ENCODE results near the gene COL4A4. TPM values are rescaled to one million over a fixed set of nuclear protein-coding genes. Genes with fewer than 3 reads are reported as not detected.

COL4A4 gene
- total and polyA plus RNA-seq, 2 of the 4 experiments (the other 2 are of a cell fraction) = 0.02 TPM; not detected in 1

GRCh38 chr2:227123697-227124096 lies 40.3 kb downstream of the COL4A4 start:
- dilution Hi-C loops (cut with HindIII; ENCODE audit: low sequenced_read_pairs, unreplicated experiment) = no loop called here

More at GRCh38 chr2:227123697-227124096, 40.3 kb downstream of the COL4A4 start:
- no peak overlapping the region for H4K8ac ChIP-seq (ENCODE audit: low read depth in 2 of 2, low read length in 2 of 2)
- H2BK20ac ChIP-seq (ENCODE audit: low read depth, low read length) = no peak overlapping the region
- H4K5ac ChIP-seq (ENCODE audit: low read depth, low read length) = no peak overlapping the region
- WGBS, 2 experiments (ENCODE audit: extremely low coverage in 2 of 2, insufficient read length in 1 of 2) = 16% methylated on average over 3 of the region's 4 CpGs; no CpG with 5 or more reads in 1 of the 2 experiments
- no peak overlapping the region for H3K23ac ChIP-seq (ENCODE audit: low read depth, low read length)
- H3K56ac ChIP-seq (ENCODE audit: extremely low read depth, insufficient read depth, low read length) = no peak overlapping the region
- no peak overlapping the region for H3K18ac ChIP-seq (ENCODE audit: low read depth, low read length)
- DNase-seq (no peak), ATAC-seq (ENCODE audit: low read depth) (no peak)
- H2AK5ac ChIP-seq (ENCODE audit: low read depth, low read length) = no peak overlapping the region
- no peak overlapping the region for H2AK9ac ChIP-seq (replicated peaks; ENCODE audit: low read depth, low read length, poor library complexity)
- no peaks in the 10 kb centered on the region for H3K9me1 ChIP-seq (ENCODE audit: insufficient read depth, low read length)
- H3K14ac ChIP-seq (replicated peaks; ENCODE audit: low read depth, low read length) = no peak overlapping the region
- H3K27ac ChIP-seq (ENCODE audit: insufficient read depth, low read length) = no peak overlapping the region
- no peak for TF ChIP-seq BHLHE40 (IDR thresholded peaks at IDR 0.05; ENCODE audit: low read depth, low read length)
- ChIA-PET CTCF (no interaction called here), POLR2A (ENCODE audit: unreplicated experiment) (no interaction called here)
- no peak overlapping the region for H2AFZ ChIP-seq (replicated peaks; ENCODE audit: low read length, poor library complexity)
- no peak overlapping the region for H4K91ac ChIP-seq (ENCODE audit: insufficient read depth, low read depth, low read length)
- no peak overlapping the region for H3K9ac ChIP-seq (ENCODE audit: low read depth, low read length)
- in situ Hi-C loops (cut with MboI; ENCODE audit: low sequenced_read_pairs) = no loop called here
- H2BK5ac ChIP-seq (ENCODE audit: low read depth, low read length, poor library complexity, severe bottlenecking) = no peak overlapping the region
- H4K20me1 ChIP-seq (ENCODE audit: insufficient read depth, low read length) = no peaks in the 10 kb centered on the region
- H3K4me1 ChIP-seq (ENCODE audit: control insufficient read depth, insufficient read depth, low read length) = no peaks in the 10 kb centered on the region
- H3K4ac ChIP-seq (ENCODE audit: low read depth, low read length) = no peak overlapping the region
- H3K79me1 ChIP-seq (ENCODE audit: low read depth in 1 of 2, low read length in 2 of 2) = no peaks in the 10 kb centered on the region
- no peaks in the 10 kb centered on the region for H3K36me3 ChIP-seq (ENCODE audit: control insufficient read depth, insufficient read depth, low read length)
- no peaks in the 10 kb centered on the region for H3K9me3 ChIP-seq (ENCODE audit: control insufficient read depth, insufficient read depth, low read length)
- no peak overlapping the region for H3K4me3 ChIP-seq (ENCODE audit: insufficient read depth, low read depth, low read length)
- intact Hi-C loops (cut with micrococcal nuclease) = loop anchor here (10.0 kb wide), 2 partner anchors 201 to 351 kb away; partner anchors contain the start of genes AGFG1 and MFF
- H2BK120ac ChIP-seq (ENCODE audit: low read depth, low read length) = no peak overlapping the region
- peaks cover 20% of the 10 kb centered on the region for H3K27me3 ChIP-seq (ENCODE audit: control insufficient read depth, insufficient read depth, low read length)
- H2BK15ac ChIP-seq (ENCODE audit: low read depth, low read length) = no peak overlapping the region
- BruUV-seq (replicated peaks) = no TSS peak
- H3K4me2 ChIP-seq (ENCODE audit: low read depth, low read length) = no peak overlapping the region
